Endothelial cell of umbilical vein (primary cell): ENCODE results near the gene COQ4. TPM values are rescaled to one million over a fixed set of nuclear protein-coding genes. Genes with fewer than 3 reads are reported as not detected.
"Not testable (repeated sequence)": the region's sequence is repeated elsewhere in the genome, so short reads cannot be mapped to it uniquely, and the experiment has no call there.

Source experiments
- BruUV-seq: library from RNA; stranded (reverse); fragments of 400-500 nt; replicated peaks from 2 replicates; lab custom pipeline; 2021; lab: Mats Ljungman, UMichigan
- CTCF ChIA-PET: fragments of 300-600, 350-600 bp; sonication (Branson Sonifier 250); formaldehyde crosslinking; loops from one replicate; lab custom pipeline; 2021; ENCODE audit warnings: antibody characterized with exemption, inconsistent platforms; lab: Charles Lee
- POLR2A ChIA-PET: fragments of 300-600, 350-600 bp; sonication (Branson Sonifier 250); formaldehyde crosslinking; loops from one replicate; lab custom pipeline; 2021; ENCODE audit warnings: antibody characterized with exemption, inconsistent platforms; lab: Charles Lee
- DNase-seq: peaks from one replicate; pipeline ENCODE4 v3.0.0-alpha.2; 2011; ENCODE audit warnings: low read depth, low spot score
- FAIRE-seq: peaks from 2 replicates; lab custom pipeline; 2011; peaks lifted over from hg19 to GRCh38; lab: Jason Lieb, UNC
- H2AFZ ChIP-seq: 2 replicates; pipeline ENCODE4 v1.6.0; 2012; ENCODE audit warnings: low read depth, low read length, control low read depth, inconsistent platforms
- H3K27ac ChIP-seq: 2 replicates; pipeline ENCODE4 v1.5.1; 2011; ENCODE audit warnings: low read depth, mild to moderate bottlenecking, control low read depth, low read length, moderate library complexity; ENCODE audit not compliant: insufficient read depth
- H3K27me3 ChIP-seq, 2 experiments: 2 replicates each; pipeline versions ENCODE4 v1.6.0 to v1.6.1; 2011; ENCODE audit warnings: low read length in 2 of 2, mixed read lengths in 1 of 2; ENCODE audit not compliant: control insufficient read depth in 2 of 2, insufficient read depth in 2 of 2
- H3K36me3 ChIP-seq, 2 experiments: 2 replicates in 1 of 2; 3 replicates in 1 of 2; pipeline ENCODE4 v1.5.1; 2011; ENCODE audit warnings: low read length in 2 of 2, mild to moderate bottlenecking in 1 of 2, moderate library complexity in 1 of 2; ENCODE audit not compliant: control insufficient read depth in 2 of 2, insufficient read depth in 2 of 2; ENCODE audit errors: extremely low read depth in 1 of 2
- H3K4me1 ChIP-seq: 3 replicates; pipeline ENCODE4 v1.5.1; 2011; ENCODE audit warnings: mild to moderate bottlenecking, low read length; ENCODE audit not compliant: control insufficient read depth, insufficient read depth; ENCODE audit errors: extremely low read depth
- H3K4me2 ChIP-seq: 2 replicates; pipeline ENCODE4 v1.6.1; 2011; ENCODE audit warnings: low read length, control low read depth, mixed read lengths; ENCODE audit not compliant: insufficient read depth
- H3K4me3 ChIP-seq, 3 experiments: fragments of 200-600 bp in 1 of 3; sonication (generic), shearing (Covaris generic) in 1 of 3; replicated peaks in 1 of 3; 2 replicates each; pipeline ENCODE4 v1.5.1; 2011 to 2016; ENCODE audit warnings: control low read depth in 3 of 3, low read length in 3 of 3, mild to moderate bottlenecking in 2 of 3, inconsistent platforms in 1 of 3, low read depth in 1 of 3, moderate library complexity in 1 of 3; ENCODE audit not compliant: insufficient read depth in 1 of 3
- H3K79me2 ChIP-seq: 2 replicates; pipeline ENCODE4 v1.6.0; 2012; ENCODE audit warnings: low read length, inconsistent platforms; ENCODE audit not compliant: control insufficient read depth, insufficient read depth
- H3K9ac ChIP-seq: replicated peaks from 2 replicates; pipeline ENCODE3; 2011; ENCODE audit warnings: low read length, control low read depth; ENCODE audit not compliant: insufficient read depth; ENCODE audit errors: extremely low read depth
- H3K9me1 ChIP-seq: replicated peaks from 3 replicates; pipeline ENCODE4 v1.6.0; 2011; ENCODE audit warnings: mild to moderate bottlenecking, low read length; ENCODE audit not compliant: control insufficient read depth, insufficient read depth; ENCODE audit errors: extremely low read depth
- H3K9me3 ChIP-seq: replicated peaks from 2 replicates; pipeline ENCODE4 v1.5.1; 2012; ENCODE audit warnings: low read length, inconsistent platforms; ENCODE audit not compliant: control insufficient read depth, insufficient read depth
- H4K20me1 ChIP-seq: replicated peaks from 2 replicates; pipeline ENCODE3; 2011; ENCODE audit warnings: mild to moderate bottlenecking, low read length; ENCODE audit not compliant: control insufficient read depth, insufficient read depth; ENCODE audit errors: extremely low read depth
- EZH2 ChIP-seq: IDR thresholded peaks from 2 replicates; pipeline ENCODE4 v1.6.1; 2012; ENCODE audit warnings: borderline replicate concordance, low read depth, mild to moderate bottlenecking, moderate library complexity, low read length, inconsistent platforms; ENCODE audit not compliant: severe bottlenecking
- FOS ChIP-seq: IDR thresholded peaks from 2 replicates; pipeline ENCODE4 v1.6.1; 2011; ENCODE audit warnings: mild to moderate bottlenecking, low read length, moderate library complexity, borderline replicate concordance; ENCODE audit not compliant: insufficient read depth
- GATA2 ChIP-seq: IDR thresholded peaks from 2 replicates; pipeline ENCODE4 v1.7.0; 2011; ENCODE audit warnings: low read depth, mild to moderate bottlenecking, moderate library complexity, mixed read lengths, low read length; ENCODE audit not compliant: insufficient read length, insufficient read depth
- JUN ChIP-seq: IDR thresholded peaks from 2 replicates; pipeline ENCODE4 v1.6.1; 2011; ENCODE audit warnings: borderline replicate concordance, low read depth; ENCODE audit not compliant: insufficient read length, insufficient read depth
- MAX ChIP-seq: IDR thresholded peaks from 2 replicates; pipeline ENCODE4 v1.6.1; 2011; ENCODE audit not compliant: insufficient read depth, insufficient read length
- MYC ChIP-seq: IDR thresholded peaks from one replicate; pipeline ENCODE4 v1.6.1; 2011; ENCODE audit warnings: mild to moderate bottlenecking, low read depth, low read length
- POLR2A ChIP-seq: IDR thresholded peaks from 2 replicates; pipeline ENCODE4 v1.6.1; 2012; ENCODE audit warnings: low read depth, mild to moderate bottlenecking, control low read depth, low read length
- POLR2AphosphoS5 ChIP-seq: IDR thresholded peaks from 2 replicates; pipeline ENCODE4 v1.6.1; 2012; ENCODE audit warnings: low read depth, mild to moderate bottlenecking, control low read depth, low read length, moderate library complexity; ENCODE audit not compliant: insufficient read depth
- dilution Hi-C: fragments of 300-500 bp; cut with MboI; formaldehyde crosslinking; loops from one replicate; pipeline ENCODE4 v1.15.0; 2019; ENCODE audit warnings: low sequenced_read_pairs; ENCODE audit not compliant: extremely low pct_ligation_motif_present
- intact Hi-C: fragments of 100-400 bp; cut with micrococcal nuclease; formaldehyde crosslinking; loops from one replicate; pipeline ENCODE4 v1.10.0; 2022
- polyA plus RNA-seq, 4 experiments: library from polyadenylated mRNA; depleted of rRNA in 3 of 4; stranded (reverse) in 3 of 4; unstranded in 1 of 4; fragments of >200 nt; gene quantifications; 2 replicates each; pipeline versions ENCODE4 v1.2.1 to v1.2.3, GENCODE V29; 2011 to 2012; ENCODE audit warnings: missing spikeins in 1 of 4
- total RNA-seq: library from RNA; stranded (reverse); gene quantifications from 2 replicates; pipeline ENCODE4 v1.2.3, GENCODE V29; 2021
- TF ChIP-seq, protein P1 (sequence below), 2 donors: IDR thresholded peaks; 1 replicate in 1 of 2; 2 replicates in 1 of 2; pipeline ENCODE4 v1.5.1; 2011; ENCODE audit warnings: low read length in 2 of 2, mild to moderate bottlenecking in 2 of 2, moderate library complexity in 2 of 2, control low read depth in 1 of 2, inconsistent platforms in 1 of 2, low read depth in 1 of 2; ENCODE audit not compliant: insufficient read depth in 1 of 2; ENCODE audit errors: extremely low read depth in 1 of 2

The COQ4 gene
- total and polyA plus RNA-seq, 2 donors (not counting 3 experiments of a cell fraction or from before 2014, with no cell fraction given): 44.4 to 78.1 TPM

GRCh38 chr9:128337936-128338335 lies 15.3 kb downstream of the COQ4 start:
- dilution Hi-C loops: no loop called here
- no TSS peak for BruUV-seq
- Histone ChIP-seq H3K4me1 (peaks cover 7% of the 10 kb centered on the region), H2AFZ (no peak overlapping the region), H3K4me2 (no peak overlapping the region), H4K20me1 (no peaks in the 10 kb centered on the region), H3K27me3 (no peaks in the 10 kb centered on the region), H3K27ac (no peak overlapping the region), H3K9me3 (no peaks in the 10 kb centered on the region), H3K9ac (no peak overlapping the region), H3K9me1 (no peaks in the 10 kb centered on the region), H3K36me3 (peaks cover 2 to 4% of the 10 kb centered on the region in 2 experiments), H3K4me3 (no peak overlapping the region), H3K79me2 (peaks cover 6% of the 10 kb centered on the region)
- TF ChIP-seq, protein P1, sequence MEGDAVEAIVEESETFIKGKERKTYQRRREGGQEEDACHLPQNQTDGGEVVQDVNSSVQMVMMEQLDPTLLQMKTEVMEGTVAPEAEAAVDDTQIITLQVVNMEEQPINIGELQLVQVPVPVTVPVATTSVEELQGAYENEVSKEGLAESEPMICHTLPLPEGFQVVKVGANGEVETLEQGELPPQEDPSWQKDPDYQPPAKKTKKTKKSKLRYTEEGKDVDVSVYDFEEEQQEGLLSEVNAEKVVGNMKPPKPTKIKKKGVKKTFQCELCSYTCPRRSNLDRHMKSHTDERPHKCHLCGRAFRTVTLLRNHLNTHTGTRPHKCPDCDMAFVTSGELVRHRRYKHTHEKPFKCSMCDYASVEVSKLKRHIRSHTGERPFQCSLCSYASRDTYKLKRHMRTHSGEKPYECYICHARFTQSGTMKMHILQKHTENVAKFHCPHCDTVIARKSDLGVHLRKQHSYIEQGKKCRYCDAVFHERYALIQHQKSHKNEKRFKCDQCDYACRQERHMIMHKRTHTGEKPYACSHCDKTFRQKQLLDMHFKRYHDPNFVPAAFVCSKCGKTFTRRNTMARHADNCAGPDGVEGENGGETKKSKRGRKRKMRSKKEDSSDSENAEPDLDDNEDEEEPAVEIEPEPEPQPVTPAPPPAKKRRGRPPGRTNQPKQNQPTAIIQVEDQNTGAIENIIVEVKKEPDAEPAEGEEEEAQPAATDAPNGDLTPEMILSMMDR (IDR thresholded peaks at IDR 0.05; ENCODE audit: extremely low read depth in 1 of 2, insufficient read depth in 1 of 2, low read depth in 1 of 2, low read length in 2 of 2): no peak
- TF ChIP-seq GATA2: no peak
- no peak for TF ChIP-seq POLR2A
- no peak for TF ChIP-seq FOS
- TF ChIP-seq EZH2: no peak
- TF ChIP-seq POLR2AphosphoS5: no peak
- TF ChIP-seq JUN: no peak
- TF ChIP-seq MYC: no peak
- TF ChIP-seq MAX: no peak
- ChIA-PET POLR2A (no interaction called here), CTCF (interaction anchor here (0.9 to 1.8 kb wide), 2 partner anchors 13 to 33 kb away, joined by 3 to 6 read pairs; no protein-coding TSS in a partner anchor)
- DNase-seq (no peak), FAIRE-seq (no peak)
- intact Hi-C loops: no loop called here

GRCh38 chr9:128338852-128339614 lies 16.4 kb downstream of the COQ4 start:
- H3K36me3 ChIP-seq, H3K4me1 ChIP-seq, H3K4me3 ChIP-seq, dilution Hi-C loops, H3K27ac ChIP-seq, H3K9me3 ChIP-seq, H3K9me1 ChIP-seq, intact Hi-C loops, H3K27me3 ChIP-seq, H3K79me2 ChIP-seq, H2AFZ ChIP-seq, DNase-seq, H3K9ac ChIP-seq, POLR2A ChIA-PET, FAIRE-seq, H3K4me2 ChIP-seq, H4K20me1 ChIP-seq, BruUV-seq: not testable (repeated sequence)
- CTCF ChIA-PET: interaction anchor here (0.8 kb wide), 1 partner anchor 44 kb away, joined by 4 read pairs; no protein-coding TSS in a partner anchor
